NCI-H1417 treated with DMSO at 0.1 percent for 48 hours (cell line): ENCODE results near the gene APP.
"Not testable (repeated sequence)": the region's sequence is repeated elsewhere in the genome, so short reads cannot be mapped to it uniquely, and the experiment has no call there.

Source experiments
- DNase-seq: peaks from one replicate; lab custom pipeline; 2025; lab: John Stamatoyannopoulos, UW

APP gene

DNA sequence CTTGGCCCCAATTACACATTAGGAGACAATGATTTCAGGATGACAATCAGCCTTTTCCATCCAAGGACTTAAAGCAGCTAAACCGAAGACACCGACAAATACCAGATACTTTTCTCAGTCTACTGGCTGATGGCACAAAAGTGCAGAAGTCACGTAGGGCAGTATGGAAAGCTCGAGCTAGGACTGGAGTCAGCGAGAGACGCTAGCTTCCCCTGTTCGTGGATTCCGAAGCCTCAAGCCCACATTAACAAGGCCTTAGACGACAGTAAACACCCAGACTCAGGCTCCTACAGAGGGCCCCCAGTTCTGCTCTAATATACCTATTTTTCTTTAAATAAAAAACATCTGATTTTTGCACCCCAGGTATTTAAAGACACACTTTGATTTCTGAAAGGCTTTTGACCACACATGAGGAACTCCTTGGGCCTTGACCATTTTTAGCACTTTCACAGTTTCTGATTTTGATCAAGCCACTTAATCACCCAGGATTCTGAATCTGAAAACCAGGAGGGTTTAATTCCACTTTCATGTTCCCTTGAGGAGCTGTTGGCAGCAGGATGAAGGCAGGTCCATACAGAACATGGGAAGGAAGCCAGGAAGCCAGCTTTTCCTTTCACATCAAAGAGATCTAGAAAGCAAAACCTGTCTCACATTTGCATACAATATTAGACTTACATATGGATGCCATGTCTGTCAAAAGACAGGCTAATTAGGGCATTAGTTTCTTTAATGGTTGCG lies 231.7 kb downstream of the APP start:
- no peak for DNase-seq

DNA sequence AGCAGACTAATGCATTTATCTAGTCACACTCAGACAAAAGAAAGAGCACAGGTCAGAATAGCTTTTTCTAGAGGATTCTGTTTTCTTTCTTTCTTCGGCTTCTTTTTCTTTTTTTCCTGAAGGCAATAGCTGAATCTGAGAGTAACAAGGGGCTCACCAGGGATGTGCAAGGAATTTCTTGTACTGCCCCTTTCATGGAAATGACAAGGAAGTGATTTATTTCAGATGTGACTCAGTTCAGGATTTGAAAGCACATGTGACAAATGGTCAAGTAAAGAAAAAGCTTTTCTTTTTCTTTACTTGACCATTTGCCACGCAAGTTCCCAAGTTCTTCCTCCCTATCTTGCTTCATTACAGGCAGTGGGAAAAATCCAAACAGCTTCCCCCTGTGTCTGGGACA lies 233.8 kb downstream of the APP start:
- no peak for DNase-seq

DNA sequence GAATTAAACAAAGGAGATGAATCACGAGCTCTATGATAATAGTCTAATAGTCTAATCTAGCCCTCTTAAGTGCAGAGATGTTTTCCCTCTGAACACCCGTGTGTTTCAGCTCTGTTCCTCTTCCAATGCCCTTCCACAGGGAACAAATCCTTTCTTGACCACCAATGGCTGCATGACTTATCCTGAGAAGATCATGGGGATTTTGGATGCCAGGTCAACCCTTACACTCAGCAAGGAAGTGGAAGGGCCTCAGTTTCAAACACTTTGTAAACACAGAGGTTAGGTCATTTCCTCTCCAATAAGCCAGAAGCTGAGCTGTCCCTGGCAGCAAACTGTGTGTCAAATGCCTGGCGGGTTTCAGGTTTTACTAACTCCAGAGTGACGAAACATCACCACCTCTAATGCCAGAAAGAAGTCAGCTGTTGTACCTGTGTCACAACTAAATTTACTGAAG lies 235.8 kb downstream of the APP start:
- no peak for DNase-seq

- no peak for DNase-seq
Measured at GRCh38 chr21:25934130-25934529, 236.4 kb downstream of the APP start.

DNA sequence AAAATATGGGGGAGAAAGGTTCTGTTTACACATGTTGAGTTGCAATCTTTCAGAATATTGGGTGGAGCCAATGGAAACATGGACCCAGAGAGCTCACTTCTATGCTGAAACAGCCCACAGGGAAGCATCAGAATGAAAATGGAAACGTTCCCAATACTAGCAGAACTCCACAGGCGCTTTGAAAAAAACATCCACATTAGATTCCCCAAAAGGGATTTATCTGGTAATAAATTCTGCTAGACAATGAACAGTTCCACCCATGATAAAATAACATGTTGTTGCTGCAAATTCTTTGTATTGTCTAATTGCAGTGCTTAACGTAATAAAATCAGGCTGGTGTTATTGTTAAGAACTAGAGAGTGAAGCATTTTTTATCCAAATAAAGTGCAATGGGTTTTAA lies 238.8 kb downstream of the APP start:
- DNase-seq, result no peak

- DNase-seq, result no peak
Measured at GRCh38 chr21:25929856-25930520, 240.6 kb downstream of the APP start.

- DNase-seq, result no peak
Measured at GRCh38 chr21:25927195-25927880, 243.2 kb downstream of the APP start.

- no peak for DNase-seq
Measured at GRCh38 chr21:25925936-25926335, 244.6 kb downstream of the APP start.

DNA sequence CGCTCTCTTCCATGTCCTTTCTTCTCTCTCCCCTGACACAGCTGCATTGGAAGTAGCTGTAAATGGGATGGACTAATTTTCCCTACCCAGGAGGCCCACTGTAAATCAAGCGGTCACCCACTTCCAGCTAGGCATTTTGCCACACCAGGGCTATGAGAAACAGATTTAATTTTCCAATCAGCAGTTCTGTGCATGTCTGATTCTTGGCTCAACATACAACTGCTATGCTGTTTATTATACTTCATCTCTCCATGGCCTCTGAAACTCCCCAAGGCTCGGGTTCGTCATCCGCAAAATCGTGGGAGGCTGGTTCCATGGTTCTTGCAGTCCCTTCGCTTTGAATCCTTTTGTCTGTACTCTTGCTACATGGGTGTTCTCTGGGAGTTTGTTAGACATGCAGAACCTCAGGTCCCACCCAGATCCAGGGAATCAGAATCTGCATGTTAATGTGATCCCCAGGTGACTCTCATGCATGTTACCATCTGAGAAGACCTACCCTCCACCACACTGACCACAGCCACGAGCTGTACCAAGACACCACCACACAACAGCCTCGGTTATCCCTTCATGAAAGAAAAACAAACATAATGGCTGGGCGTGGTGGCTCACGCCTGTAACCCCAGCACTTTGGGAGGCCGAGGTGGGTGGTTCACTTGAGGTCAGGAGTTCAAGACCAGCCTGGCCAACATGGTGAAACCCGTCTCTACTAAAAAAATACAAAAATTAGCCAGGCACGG lies 245.3 kb downstream of the APP start:
- no peak for DNase-seq

DNA sequence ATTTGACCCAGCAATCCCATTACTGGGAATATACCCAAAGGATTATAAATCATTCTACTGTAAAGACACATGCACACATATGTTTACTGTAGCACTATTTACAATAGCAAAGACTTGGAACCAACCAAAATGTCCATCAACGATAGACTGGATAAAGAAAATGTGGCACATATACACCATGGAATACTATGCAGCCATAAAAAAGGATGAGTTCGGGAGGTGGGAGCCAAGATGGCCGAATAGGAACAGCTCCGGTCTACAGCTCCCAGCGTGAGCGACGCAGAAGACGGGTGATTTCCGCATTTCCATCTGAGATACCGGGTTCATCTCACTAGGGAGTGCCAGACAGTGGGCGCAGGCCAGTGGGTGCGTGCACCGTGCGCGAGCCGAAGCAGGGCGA lies 252.4 kb downstream of the APP start:
- not testable (repeated sequence) for DNase-seq

- DNase-seq, result no peak
Measured at GRCh38 chr21:25916226-25916625, 254.3 kb downstream of the APP start.

- DNase-seq, result no peak
Measured at GRCh38 chr21:25913479-25913878, 257.1 kb downstream of the APP start.

- no peak for DNase-seq
Measured at GRCh38 chr21:25912402-25912746, 258.2 kb downstream of the APP start.

GRCh38 chr21:25911730-25912401 lies 258.7 kb downstream of the APP start:
- DNase-seq, result no peak

GRCh38 chr21:25910809-25911208 lies 259.8 kb downstream of the APP start:
- DNase-seq, result no peak

DNA sequence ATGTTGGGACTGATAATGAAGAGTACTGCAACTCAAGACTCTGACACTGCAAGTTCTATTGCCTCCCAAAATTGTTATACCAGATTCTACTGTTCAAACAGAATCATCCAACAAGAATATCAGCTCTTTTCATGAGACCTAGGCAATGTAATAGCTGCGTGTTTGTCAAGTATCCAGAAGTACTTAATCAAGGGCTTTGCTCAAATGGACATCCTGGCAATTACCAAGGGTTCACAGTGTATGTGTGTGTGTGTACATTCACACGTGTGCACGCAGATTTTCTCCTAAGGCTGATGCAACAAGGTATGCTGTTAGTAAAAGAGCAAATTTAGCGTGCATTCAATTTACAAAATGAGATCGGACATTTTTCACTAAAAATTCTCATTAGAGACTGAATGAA lies 261.2 kb downstream of the APP start:
- DNase-seq, result no peak

DNA sequence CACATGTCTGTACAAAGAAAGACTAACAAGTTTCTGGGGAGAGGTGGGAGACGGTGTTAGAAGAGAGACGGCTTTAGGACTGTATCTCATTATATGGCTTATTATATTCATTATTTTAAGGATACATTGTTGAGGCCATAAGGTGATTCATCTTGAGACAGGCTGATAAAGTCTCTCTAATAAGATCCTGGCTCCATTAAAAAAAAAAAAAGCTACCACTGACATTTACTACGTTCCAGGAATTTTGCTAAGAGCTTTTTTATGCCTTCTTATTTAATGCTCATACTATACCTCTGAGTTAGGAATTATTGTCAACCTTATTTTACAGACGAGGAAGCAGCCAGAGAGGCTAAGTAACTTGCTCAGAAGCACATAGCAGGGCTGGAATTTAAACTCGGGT lies 262.1 kb downstream of the APP start:
- no peak for DNase-seq

- DNase-seq, result no peak
Measured at GRCh38 chr21:25907573-25908275, 262.8 kb downstream of the APP start.

GRCh38 chr21:25906587-25906986 lies 264.0 kb downstream of the APP start:
- DNase-seq, result no peak

- no peak for DNase-seq
Measured at GRCh38 chr21:25905126-25905525, 265.4 kb downstream of the APP start.

DNA sequence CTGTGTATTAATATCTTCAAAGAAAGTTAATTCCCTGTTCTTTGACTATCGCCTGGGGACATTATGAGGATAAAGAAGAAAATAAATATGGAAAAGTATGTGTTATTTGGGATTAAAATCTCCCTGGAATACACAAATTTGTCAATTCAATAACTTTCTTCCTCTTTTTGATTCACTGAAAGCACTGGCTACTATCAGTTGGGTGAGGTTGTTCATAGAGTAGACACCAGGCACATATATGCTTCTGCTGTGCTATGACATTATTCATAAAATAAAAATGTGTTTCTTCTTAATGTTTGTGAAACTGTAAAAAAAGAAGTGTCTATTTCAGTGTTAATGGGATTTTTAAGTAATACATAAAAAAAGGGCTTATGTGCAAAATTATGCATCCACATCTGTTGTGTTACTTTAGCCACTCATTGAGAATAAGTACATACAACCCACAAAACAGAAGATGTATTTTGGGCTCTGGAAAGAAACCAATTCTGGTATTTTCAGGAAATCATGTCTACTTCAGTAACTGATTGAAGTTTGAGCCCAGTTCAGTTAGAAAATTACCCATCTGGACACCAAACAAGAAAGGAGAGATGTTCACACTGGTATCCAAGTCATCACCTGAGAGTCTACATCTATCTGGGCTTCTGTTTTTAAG lies 266.4 kb downstream of the APP start:
- no peak for DNase-seq
